HG02759 (cell line): ENCODE results near the gene NLGN3.

Source experiments
- ATAC-seq: cut with Tn5 transposase; IDR thresholded peaks from one replicate; pipeline ENCODE4 v1.9.1; 2021; ENCODE audit warnings: mild to moderate bottlenecking, moderate library complexity; ENCODE audit not compliant: unreplicated experiment

Gene NLGN3

DNA sequence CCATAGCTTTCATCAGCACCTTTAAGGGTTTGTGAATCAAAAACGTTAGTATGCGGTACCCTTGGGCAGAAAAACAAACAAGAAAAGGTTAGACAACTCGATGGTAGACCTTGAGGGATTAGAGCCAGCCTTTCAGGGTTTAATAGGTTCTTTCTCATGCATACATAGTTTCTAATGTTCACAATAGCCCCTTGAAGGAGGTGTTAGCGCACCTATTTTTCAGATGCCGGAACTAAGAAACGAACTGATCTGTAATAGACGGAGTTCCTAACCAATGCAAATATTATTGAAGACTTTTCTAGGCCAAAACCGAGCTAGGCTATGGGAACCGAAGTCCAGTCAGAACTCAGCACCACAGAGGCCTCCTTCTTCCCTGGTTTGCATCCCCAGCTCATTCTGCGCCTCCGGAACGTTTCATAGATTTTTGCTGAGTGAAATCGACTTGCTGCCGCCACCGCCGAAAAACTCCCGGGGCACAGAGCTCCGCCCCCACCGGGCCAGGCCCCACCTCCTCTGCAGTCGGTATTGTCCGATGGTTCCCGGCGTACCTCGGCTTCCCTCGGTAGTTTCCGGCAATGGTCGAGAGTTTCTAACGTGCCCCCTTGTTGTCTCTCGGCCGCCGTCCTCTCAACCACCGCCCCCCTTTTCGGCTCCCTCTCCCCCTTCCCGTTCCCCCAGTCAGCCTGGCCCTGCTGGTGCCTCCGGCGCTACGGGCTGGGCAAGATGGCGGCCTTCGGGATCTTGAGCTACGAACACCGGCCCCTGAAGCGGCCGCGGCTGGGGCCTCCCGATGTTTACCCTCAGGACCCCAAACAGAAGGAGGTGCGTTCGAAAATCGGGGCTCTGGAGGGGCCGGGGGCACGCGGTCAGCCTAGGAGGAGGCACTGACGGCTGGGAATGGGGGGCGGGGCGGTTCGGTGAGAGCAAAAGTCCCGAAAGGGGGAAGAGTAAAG lies 26.3 kb upstream of the NLGN3 start, which contains the start of gene MED12:
MED12 (plus strand) TSS at position 565 of the 953 bp plus-strand sequence; CDS start at position 724, 159 bp downstream.
- peak; percentile 96 for ATAC-seq

DNA sequence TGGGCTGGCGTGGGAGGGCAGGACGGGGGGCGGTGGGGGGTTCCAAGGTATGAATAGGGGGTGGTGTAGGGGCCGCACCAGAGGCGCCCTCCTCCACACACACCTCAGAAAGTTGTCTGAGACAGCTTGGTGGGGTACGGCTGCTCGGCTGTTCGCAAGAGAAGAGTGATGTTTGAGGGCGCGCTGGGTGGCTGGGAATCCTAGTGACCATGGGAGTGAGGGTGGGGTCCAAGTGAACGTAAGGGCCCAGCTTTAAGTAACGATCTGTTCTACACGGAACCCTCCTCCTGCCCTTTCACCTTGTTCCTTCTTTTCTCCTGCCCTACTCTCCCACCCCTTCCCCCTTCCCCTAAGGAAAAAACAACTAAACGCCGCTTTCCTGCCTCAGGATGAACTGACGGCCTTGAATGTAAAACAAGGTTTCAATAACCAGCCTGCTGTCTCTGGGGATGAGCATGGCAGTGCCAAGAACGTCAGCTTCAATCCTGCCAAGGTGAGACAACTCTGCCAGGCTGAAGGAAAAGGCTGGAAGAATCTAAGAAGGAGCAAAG lies 25.6 kb upstream of the NLGN3 start:
- ATAC-seq = peak; percentile 9

DNA sequence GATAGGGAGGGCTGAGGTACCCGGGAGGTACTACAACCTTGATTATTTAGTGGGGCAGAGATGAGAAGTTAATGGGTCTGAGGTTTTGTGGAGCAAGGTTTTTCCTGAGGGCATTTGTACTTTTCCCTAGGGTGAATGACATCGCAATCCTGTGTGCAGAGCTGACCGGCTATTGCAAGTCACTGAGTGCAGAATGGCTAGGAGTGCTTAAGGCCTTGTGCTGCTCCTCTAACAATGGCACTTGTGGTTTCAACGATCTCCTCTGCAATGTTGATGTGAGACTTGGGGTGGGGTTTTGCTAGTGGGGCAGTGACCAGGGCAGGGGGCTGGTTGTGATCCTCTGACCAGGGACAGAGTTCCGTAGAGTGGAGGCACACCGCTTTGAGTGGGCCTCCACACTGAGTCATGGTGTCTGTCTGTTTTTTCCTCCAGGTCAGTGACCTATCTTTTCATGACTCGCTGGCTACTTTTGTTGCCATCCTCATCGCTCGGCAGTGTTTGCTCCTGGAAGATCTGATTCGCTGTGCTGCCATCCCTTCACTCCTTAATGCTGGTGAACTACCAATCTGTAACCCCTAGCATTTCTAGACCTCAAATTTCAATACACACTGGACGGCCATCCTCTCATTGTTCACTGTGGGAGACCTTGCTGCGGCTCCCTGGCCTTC lies 16.3 kb upstream of the NLGN3 start:
- ATAC-seq = no peak

DNA sequence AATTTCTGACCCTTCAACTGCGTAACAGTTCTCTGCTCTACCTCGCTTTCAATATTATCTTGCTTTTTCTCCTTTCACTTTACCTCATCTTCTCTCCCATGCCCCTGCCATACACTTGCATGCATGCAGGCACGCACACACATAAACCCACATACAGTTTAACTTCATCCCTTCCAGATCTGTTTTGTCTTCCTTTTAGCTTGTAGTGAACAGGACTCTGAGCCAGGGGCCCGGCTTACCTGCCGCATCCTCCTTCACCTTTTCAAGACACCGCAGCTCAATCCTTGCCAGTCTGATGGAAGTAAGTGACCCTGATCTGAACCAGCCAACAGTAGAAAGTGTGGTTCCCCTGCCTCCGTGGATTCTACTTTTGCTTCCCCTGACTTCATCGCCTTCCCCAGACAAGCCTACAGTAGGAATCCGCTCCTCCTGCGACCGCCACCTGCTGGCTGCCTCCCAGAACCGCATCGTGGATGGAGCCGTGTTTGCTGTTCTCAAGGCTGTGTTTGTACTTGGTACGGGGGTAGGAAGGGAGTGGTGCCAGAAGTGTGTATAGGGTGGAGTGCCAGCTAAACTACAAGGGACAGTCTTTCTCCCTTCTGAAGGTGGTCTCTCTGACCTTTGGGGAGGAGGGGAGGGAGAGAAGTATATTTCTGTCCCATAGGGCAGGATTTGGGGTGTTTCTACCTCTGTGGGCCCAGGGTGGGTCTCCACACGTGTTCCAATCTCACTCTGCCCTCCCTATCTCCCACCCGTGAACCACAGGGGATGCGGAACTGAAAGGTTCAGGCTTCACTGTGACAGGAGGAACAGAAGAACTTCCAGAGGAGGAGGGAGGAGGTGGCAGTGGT lies 15.5 kb upstream of the NLGN3 start:
- ATAC-seq = peak; percentile 58

GRCh38 chrX:71131510-71131909 lies 13.1 kb upstream of the NLGN3 start:
- no peak for ATAC-seq

DNA sequence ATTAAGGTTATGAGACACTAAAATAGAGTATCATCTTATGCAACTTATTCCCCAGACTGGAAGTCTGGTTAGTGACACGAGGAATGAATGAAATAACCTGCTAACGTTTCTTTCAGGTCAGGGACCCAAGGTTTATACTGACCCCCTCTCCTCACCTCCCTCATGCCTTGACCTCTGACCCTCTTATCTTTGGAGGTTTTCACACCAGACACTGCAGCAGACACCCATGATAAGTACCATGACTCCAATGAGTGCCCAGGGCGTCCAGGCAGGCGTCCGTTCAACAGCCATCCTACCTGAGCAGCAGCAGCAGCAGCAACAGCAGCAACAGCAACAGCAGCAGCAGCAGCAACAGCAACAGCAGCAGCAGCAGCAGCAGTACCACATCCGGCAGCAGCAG lies 4.2 kb upstream of the NLGN3 start:
- ATAC-seq = no peak

DNA sequence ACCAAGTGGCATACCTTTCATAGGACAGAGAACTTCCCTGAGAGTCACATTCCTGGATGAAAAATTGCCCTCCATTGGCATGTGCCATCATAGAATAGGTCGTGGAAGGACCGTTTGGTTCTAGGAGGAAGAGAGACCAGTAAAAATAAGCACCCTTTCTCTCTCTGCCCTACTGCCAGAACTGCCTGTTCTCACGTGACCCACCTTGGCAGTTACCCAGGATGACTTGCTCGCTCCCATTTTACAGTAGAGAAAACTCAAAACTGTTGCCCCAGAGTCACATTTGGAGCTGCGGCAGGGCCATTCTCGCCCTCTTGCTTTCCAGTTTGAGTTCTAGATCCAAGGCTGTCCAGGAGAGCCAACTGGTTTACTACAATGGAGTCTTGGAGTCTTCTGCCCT lies 1.1 kb upstream of the NLGN3 start:
- no peak for ATAC-seq

GRCh38 chrX:71147496-71148277 lies 3.0 kb downstream of the NLGN3 start:
- no peak for ATAC-seq

- no peak for ATAC-seq
These were observed 3.6 kb downstream of the NLGN3 start for GRCh38 chrX:71148278-71148663.

- no peak for ATAC-seq
These were observed 6.7 kb downstream of the NLGN3 start for GRCh38 chrX:71151366-71151765.

- ATAC-seq = no peak
These were observed 9.6 kb downstream of the NLGN3 start for GRCh38 chrX:71154196-71154595.

- no peak for ATAC-seq
These were observed 10.0 kb downstream of the NLGN3 start for GRCh38 chrX:71154641-71155040.

DNA sequence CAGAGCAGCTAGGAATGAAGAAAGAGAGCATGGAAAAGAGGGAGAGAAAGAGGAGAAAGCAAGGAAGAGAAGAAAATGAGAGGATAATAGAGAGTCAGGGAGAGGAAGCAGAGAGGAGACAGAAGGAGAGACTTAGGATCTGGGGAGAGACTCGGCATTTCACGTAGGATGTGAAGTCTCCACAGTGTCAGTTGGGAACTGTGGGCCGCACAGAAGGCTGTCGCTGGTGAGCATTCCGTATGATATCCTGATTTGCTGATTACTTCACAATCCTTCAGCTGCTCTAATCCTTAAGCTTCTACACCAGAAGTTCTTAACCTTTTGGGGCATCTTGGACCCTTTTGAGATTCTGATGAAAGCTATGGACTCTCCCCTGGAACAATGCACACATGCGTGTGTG lies 14.0 kb downstream of the NLGN3 start:
- ATAC-seq = no peak

- ATAC-seq = no peak
These were observed 14.7 kb downstream of the NLGN3 start for GRCh38 chrX:71159335-71159734.

GRCh38 chrX:71160475-71160874 lies 15.8 kb downstream of the NLGN3 start:
- ATAC-seq = no peak

GRCh38 chrX:71162981-71163380 lies 18.3 kb downstream of the NLGN3 start:
- no peak for ATAC-seq

GRCh38 chrX:71164071-71164470 lies 19.4 kb downstream of the NLGN3 start:
- no peak for ATAC-seq

DNA sequence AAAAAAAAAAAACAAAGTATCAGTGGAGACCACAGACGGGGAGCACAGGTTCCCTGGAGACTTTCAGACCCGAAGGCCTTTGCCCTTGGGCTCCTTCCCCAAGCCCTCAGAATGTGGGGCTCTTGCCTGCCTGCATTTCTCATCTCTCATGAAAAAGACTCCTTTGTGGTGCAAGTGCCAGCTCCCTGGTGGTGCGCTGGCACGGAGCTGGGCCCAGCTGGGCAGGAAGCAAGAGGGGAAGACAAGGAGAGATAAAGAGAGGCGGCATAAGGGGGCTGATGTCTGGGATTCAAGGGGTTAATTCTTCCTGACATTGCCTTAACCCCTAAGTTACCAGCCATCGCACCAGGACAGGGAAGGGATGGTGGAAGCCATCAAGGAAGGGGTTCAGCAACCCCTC lies 21.8 kb downstream of the NLGN3 start:
- no peak for ATAC-seq

GRCh38 chrX:71167031-71167781 lies 22.6 kb downstream of the NLGN3 start:
- ATAC-seq = no peak
